NCI-H2227 (cell line): ENCODE data around the gene MS4A6A.
"Not testable (repeated sequence)": the region's sequence is repeated elsewhere in the genome, so short reads cannot be mapped to it uniquely, and the experiment has no call there.

Experiments
- DNase-seq: peaks from one replicate; lab custom pipeline; 2025; ENCODE audit not compliant: unreplicated experiment; lab: John Stamatoyannopoulos, UW

MS4A6A gene

GRCh38 chr11:60130496-60130895 is 52.4 kb downstream of the MS4A6A start:
- DNase-seq: no peak

GRCh38 chr11:60129853-60130252 is 53.0 kb downstream of the MS4A6A start:
- no peak for DNase-seq

DNA sequence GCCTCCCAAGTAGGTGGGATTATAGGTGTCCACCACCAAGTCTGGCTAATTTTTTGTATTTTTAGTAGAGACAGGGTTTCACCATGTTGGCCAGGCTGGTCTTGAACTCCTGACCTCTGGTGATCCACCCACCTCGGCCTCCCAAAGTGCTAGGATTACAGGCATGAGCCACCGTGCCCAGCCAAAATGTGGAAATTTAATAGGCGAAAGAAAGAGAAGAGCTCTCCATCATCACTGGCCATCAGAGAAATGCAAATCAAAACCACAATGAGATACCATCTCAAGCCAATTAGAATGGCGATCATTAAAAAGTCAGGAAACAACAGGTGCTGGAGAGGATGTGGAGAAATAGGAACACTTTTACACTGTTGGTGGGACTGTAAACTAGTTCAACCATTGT is 54.0 kb downstream of the MS4A6A start:
- DNase-seq: not testable (repeated sequence)

- no peak for DNase-seq
Observed at GRCh38 chr11:60128376-60128775, 54.5 kb downstream of the MS4A6A start.

GRCh38 chr11:60127311-60127811 is 55.5 kb downstream of the MS4A6A start:
- DNase-seq: no peak

GRCh38 chr11:60125956-60126585 is 56.8 kb downstream of the MS4A6A start:
- no peak for DNase-seq

- DNase-seq: no peak
Observed at GRCh38 chr11:60124802-60125432, 58.0 kb downstream of the MS4A6A start.
